HG03469 (cell line): ENCODE data around the gene KCNJ15.

Experiments
- ATAC-seq: cut with Tn5 transposase; IDR thresholded peaks from one replicate; pipeline ENCODE4 v1.9.1; 2021; ENCODE audit warnings: mild to moderate bottlenecking, moderate library complexity, moderate number of reproducible peaks; ENCODE audit not compliant: unreplicated experiment

Gene KCNJ15

DNA sequence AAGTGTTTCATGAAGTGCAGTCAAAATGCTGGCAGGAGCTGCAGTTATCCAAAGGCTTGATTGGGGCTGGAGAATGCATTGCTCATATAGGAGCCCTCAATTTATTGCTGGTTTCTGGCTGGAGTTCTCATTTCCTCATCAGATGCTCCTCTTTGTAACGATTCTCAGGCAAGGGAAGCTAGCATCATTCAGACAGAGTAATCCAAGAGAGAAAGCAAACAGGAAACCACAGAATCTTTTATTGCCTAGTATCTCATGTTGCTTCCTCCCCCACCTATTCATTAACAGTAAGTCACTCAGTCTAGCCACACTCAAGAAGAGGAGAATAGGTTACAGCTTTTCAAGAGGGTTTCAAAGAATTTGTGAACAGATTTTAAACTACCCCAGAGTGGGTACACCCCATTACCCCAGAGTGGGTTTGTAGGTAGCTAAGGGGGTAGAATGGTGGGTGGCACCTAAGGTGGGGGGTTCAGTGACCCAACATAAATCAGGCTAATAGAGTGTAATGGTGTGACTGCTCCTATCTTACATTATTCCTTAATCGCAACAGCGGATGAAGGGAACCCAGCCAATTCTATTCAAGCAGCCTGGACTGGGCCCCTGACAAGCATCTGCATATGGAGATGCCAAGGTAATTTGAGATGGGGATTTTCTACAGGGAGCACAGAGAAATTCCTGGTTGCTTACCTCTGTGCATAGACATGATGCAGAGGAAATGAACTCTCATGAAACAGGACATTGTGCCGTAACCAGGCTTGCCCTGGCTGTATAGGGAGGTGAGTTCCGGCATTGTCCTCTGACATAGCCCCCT lies 67.1 kb downstream of the KCNJ15 start:
- no peak for ATAC-seq

- no peak for ATAC-seq
Observed at GRCh38 chr21:38325216-38325615, 68.4 kb downstream of the KCNJ15 start.

DNA sequence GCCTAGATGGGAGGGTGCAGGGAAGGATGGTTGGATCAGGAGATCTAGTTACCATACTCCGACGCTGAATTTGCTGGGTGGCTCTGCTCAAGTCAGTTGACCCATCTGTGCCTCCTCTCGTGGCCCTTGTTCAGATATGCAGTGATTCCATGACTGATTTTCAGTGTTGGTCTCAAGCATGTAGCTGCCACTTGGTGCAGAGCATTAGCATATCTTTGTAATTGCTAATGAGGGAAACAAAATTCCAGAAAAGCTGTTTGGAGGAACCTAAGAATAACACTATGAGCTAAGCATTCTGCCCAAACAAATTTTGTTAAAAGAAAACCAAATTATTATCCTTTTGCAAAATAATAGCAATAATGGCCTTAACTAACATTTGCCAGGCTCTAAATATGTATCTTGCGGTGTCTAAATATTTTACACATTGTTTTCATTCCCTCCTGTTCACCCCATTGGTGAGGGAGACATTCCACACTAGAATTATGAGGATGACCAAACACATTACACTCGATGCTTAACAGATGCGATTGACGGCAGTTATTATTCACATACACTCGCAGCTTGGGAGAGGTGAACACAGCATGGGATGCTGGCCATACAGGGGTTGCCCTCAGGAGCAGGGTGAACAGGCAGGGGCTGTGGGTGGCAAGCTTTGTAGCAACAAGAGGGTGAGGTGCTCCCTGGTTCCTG lies 69.1 kb downstream of the KCNJ15 start:
- no peak for ATAC-seq

DNA sequence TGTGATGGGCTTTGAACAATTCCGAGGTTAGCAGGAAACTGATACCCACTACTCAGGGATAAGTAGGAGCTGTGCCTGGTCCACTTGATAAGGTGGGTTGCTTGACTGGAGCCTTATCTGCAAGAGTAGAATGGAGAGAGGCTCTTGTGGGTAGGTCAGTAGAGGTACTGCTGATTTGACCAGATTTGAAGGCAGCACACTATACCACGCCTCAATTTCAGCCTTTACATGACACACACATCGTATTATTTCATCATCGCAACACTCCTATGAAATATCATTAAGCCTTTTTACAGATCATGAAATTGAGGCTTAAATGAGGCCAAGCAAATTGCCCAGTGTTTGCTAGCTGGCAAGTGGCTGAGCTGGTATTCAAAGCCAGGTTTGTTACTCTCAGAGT lies 69.6 kb downstream of the KCNJ15 start:
- no peak for ATAC-seq

DNA sequence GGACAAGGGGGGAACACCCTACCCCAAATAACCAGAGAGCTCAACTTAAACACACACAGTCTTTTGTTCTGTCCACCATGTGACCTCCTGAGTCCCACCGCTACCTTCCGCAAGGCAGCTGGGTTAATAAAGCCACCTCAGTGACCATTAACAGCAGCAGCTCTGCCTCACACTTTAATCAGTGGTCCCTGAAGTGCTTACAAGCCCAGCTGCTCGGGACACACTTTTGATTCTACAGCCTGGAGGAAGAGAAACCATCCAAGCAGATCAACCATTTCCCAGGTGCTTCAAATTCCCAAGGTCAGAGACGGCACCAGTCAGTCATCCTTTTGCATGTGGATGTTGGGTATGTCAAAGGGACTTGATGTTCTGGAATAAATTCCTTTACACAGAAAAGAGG lies 70.1 kb downstream of the KCNJ15 start:
- no peak for ATAC-seq

DNA sequence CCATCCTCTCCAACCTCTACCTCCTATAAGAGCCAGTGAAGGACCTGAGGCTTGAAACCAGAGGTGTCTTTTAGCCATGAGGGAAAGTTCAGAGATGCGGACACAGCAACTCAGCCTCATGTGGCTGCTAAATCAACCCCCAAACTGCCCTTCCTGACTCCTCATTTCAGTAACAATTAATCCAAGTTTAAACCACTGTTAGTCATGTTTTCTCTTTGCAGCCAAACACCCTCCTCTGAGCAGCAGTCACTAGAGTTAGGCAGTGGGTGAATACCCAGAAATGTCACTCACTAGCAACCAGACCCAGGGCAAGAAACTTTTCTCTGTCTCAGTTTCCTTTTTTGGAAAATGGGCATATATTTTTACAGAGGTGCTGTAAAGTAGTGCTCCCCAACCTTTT lies 71.2 kb downstream of the KCNJ15 start:
- ATAC-seq, result no peak

- ATAC-seq, result no peak
Observed at GRCh38 chr21:38329162-38329561, 72.4 kb downstream of the KCNJ15 start.

GRCh38 chr21:38330666-38331065 lies 73.9 kb downstream of the KCNJ15 start:
- ATAC-seq, result no peak

- no peak for ATAC-seq
Observed at GRCh38 chr21:38333301-38334272, 76.8 kb downstream of the KCNJ15 start.

- ATAC-seq, result no peak
Observed at GRCh38 chr21:38334866-38335265, 78.1 kb downstream of the KCNJ15 start.

DNA sequence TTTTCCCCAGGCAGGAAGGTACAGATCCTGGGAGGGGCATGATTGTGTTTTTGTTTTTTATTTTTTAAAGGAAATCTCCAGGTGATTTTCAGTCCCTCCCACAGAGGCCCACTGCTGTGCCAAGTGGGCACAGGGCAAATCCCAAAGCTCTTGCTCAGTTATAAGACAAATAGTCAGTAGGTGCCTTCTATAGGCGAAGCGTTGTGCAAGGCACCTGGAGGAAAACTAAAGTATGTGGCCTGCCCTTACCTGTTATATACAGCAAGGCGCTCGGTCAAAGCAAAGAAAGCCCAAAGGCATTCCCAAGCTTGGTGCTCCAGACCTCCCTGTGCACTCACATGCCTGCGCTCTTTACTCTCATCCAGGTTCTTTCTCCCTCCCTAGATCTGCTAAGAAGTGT lies 81.0 kb downstream of the KCNJ15 start:
- ATAC-seq, result no peak

- no peak for ATAC-seq
Observed at GRCh38 chr21:38340131-38340530, 83.3 kb downstream of the KCNJ15 start.

DNA sequence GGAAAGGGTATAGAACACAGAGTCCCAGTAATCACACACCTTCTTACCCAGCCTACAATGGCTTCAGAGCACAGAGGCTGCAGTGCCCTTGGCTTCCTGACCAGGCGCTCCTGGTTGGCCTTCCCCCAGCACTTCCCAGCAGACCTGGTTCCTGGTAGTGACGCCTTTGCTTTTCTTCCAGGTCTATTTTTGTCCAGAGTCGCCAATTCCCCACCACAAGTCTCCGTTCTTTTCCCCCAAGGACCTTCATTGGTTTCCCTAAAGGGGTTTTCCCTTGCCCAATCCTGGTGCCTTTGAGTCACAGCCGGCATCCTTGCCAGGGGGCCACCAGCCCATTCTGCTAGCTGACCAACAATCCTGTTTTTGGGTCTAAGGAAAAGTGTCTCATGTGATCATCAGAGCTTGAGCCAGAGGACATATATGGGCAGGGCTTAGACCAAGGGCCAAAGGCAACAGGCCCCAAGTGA lies 84.8 kb downstream of the KCNJ15 start:
- ATAC-seq, result no peak

DNA sequence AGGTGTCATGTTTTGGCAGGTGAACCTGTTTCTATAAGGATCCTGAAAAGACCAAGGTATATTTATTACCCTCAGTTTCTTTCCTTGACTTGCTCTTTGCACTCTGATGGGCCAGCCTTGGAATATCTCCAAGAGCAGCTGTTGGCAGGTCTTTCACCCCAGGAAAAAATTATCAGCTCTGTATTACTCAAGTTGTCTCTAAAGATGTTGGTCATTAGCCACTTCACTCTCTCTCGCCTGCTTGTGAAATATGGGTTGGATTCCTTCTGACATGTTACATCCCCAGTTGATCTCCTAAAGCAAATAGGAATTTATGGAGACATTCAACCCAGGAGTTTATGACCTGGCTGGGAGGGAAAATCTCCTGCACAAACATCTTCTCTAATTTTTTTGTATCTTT lies 85.9 kb downstream of the KCNJ15 start:
- no peak for ATAC-seq

DNA sequence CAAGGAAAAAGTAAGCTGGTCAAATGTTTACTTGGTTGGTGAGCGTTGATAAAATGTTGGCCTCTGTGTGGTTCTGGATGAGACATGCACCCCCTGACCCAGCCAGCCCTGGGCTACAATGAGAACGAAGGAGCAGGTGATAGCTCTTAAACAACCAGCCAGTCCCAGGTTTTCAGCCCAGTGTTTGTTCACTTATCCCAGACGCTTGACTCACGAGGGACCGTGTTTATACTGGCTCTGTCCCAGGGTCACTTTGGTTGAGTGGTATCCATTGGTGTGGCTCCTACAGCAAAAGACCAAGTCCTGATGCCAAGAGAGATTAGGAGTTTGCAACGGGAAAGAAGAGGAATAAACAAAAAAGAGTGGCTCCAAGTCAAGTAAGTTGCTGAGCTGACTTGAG lies 86.9 kb downstream of the KCNJ15 start:
- no peak for ATAC-seq

GRCh38 chr21:38346286-38346685 lies 89.5 kb downstream of the KCNJ15 start:
- ATAC-seq, result no peak

- no peak for ATAC-seq
Observed at GRCh38 chr21:38349111-38349746, 92.4 kb downstream of the KCNJ15 start.

GRCh38 chr21:38349977-38350376 lies 93.2 kb downstream of the KCNJ15 start:
- no peak for ATAC-seq

GRCh38 chr21:38350684-38351083 lies 93.9 kb downstream of the KCNJ15 start:
- ATAC-seq, result no peak

GRCh38 chr21:38351176-38351959 lies 94.6 kb downstream of the KCNJ15 start:
- no peak for ATAC-seq
